ENCODE data around the gene CAMK1G.

The CAMK1G gene

GRCh38 chr1:209621286-209621685, 37.8 kb downstream of the CAMK1G start:
- DNase-seq (ENCODE audit: low read depth) = no peak
- H3K4me3 ChIP-seq (ENCODE audit: control insufficient read depth, low read depth, low read length) = no peak overlapping the region
- no peak for TF ChIP-seq CTCF (conservative IDR thresholded peaks at IDR 0.05; ENCODE audit: control insufficient read depth, insufficient read depth, low read depth, low read length)

GRCh38 chr1:209621741-209622655, 38.5 kb downstream of the CAMK1G start:
- no peak for DNase-seq (ENCODE audit: low read depth)
- TF ChIP-seq CTCF (conservative IDR thresholded peaks at IDR 0.05; ENCODE audit: control insufficient read depth, insufficient read depth, low read depth, low read length) = no peak
- no peak overlapping the region for H3K4me3 ChIP-seq (ENCODE audit: control insufficient read depth, low read depth, low read length)

- TF ChIP-seq CTCF (conservative IDR thresholded peaks at IDR 0.05; ENCODE audit: control insufficient read depth, insufficient read depth, low read depth, low read length) = no peak
- H3K4me3 ChIP-seq (ENCODE audit: control insufficient read depth, low read depth, low read length) = no peak overlapping the region
- DNase-seq (ENCODE audit: low read depth) = no peak
Observed at GRCh38 chr1:209622841-209623829, 39.6 kb downstream of the CAMK1G start.

GRCh38 chr1:209624558-209625549, 41.3 kb downstream of the CAMK1G start:
- no peak for DNase-seq (ENCODE audit: low read depth)
- H3K4me3 ChIP-seq (ENCODE audit: control insufficient read depth, low read depth, low read length) = no peak overlapping the region
- no peak for TF ChIP-seq CTCF (conservative IDR thresholded peaks at IDR 0.05; ENCODE audit: control insufficient read depth, insufficient read depth, low read depth, low read length)

- no peak for TF ChIP-seq CTCF (conservative IDR thresholded peaks at IDR 0.05; ENCODE audit: control insufficient read depth, insufficient read depth, low read depth, low read length)
- DNase-seq (ENCODE audit: low read depth) = no peak
- no peak overlapping the region for H3K4me3 ChIP-seq (ENCODE audit: control insufficient read depth, low read depth, low read length)
Observed at GRCh38 chr1:209625791-209626285, 42.3 kb downstream of the CAMK1G start.
